ENCODE measurements around the gene PDE4B.

GRCh38 chr1:65965112-65965996 lies 172.7 kb downstream of the PDE4B start:
- no peak for TF ChIP-seq CREB1 (IDR thresholded peaks at IDR 0.05)
- no peak for TF ChIP-seq CREB1 (CRISPR knock-in tag; IDR thresholded peaks at IDR 0.05)
- no peak for TF ChIP-seq USF2 (CRISPR knock-in tag; IDR thresholded peaks at IDR 0.05)
- no peak for TF ChIP-seq ZBTB5 (IDR thresholded peaks at IDR 0.05)
